Measurements from ENCODE around the gene MAMLD1.

GRCh38 chrX:150358651-150359050 lies 4.5 kb upstream of the MAMLD1 start:
- TF ChIP-seq EZH2 (IDR thresholded peaks at IDR 0.05; ENCODE audit: borderline replicate concordance, low read depth, low read length, poor library complexity, severe bottlenecking), result no peak
- TF ChIP-seq CTCF (conservative IDR thresholded peaks at IDR 0.05; ENCODE audit: low read depth, low read length), result no peak
